Activated CD4-positive, alpha-beta T cell treated with anti-CD3 and anti-CD28 coated beads, Interleukin-2, amount 10 ng/mL, durations not matched to agents 24 days and 14 days (primary cell): Measurements from ENCODE around the gene ZNF454. TPM values are rescaled to one million over a fixed set of nuclear protein-coding genes. Genes with fewer than 3 reads are reported as not detected.

Experiments used
- DNase-seq: peaks from one replicate; pipeline ENCODE4 v3.0.0; 2022
- H3K27ac Mint-ChIP-seq: one replicate; pipeline ENCODE4 v1.8.0; 2022; ENCODE audit warnings: mild to moderate bottlenecking, mixed read lengths
- H3K27me3 Mint-ChIP-seq: one replicate; pipeline ENCODE4 v1.8.0; 2022; ENCODE audit warnings: mixed read lengths
- H3K36me3 Mint-ChIP-seq: one replicate; pipeline ENCODE4 v1.8.0; 2022; ENCODE audit warnings: low read depth, mild to moderate bottlenecking, mixed read lengths
- H3K4me1 Mint-ChIP-seq: one replicate; pipeline ENCODE4 v1.8.0; 2021; ENCODE audit warnings: mixed read lengths
- H3K4me3 Mint-ChIP-seq: one replicate; pipeline ENCODE4 v1.8.0; 2022; ENCODE audit warnings: mild to moderate bottlenecking, moderate library complexity, mixed read lengths
- H3K9me3 Mint-ChIP-seq: one replicate; pipeline ENCODE4 v1.8.0; 2021; ENCODE audit warnings: mixed read lengths
- intact Hi-C: fragments of 100-400 bp; cut with micrococcal nuclease; formaldehyde crosslinking; loops from one replicate; pipeline ENCODE4 v1.15.1; 2023
- total RNA-seq: library from RNA; stranded (reverse); gene quantifications from 2 replicates; pipeline ENCODE4 v1.2.3, GENCODE V29; 2022

Gene ZNF454
- total RNA-seq, 1 donor from 2014 or later = not detected

DNA sequence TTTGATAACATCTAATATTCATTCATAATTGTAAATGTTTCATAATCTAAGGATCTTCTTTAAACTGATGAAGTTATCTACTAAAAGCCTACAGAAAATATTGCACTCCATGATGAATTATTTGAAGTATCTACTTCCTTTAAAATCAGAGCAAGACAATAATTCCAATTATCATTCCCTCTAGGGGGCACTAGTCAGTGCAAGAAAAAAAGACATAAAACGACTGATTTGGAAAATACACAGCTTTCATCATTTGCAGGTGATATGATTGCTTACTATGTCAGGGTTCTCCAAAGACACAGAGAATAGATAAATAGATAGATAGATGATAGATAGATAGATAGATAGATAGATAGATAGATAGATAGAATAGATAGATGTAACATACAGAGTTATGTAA lies 67.7 kb downstream of the ZNF454 start:
- H3K36me3 Mint-ChIP-seq = no peaks in the 10 kb centered on the region
- DNase-seq = no peak
- no peak overlapping the region for H3K27ac Mint-ChIP-seq
- peaks cover 18% of the 10 kb centered on the region for H3K9me3 Mint-ChIP-seq
- intact Hi-C loops = no loop called here
- no peaks in the 10 kb centered on the region for H3K27me3 Mint-ChIP-seq
- no peak overlapping the region for H3K4me3 Mint-ChIP-seq
- no peaks in the 10 kb centered on the region for H3K4me1 Mint-ChIP-seq

Other genes with a start within 250 kb of the ZNF454 start
- 10.2 and 11.9 TPM in 2 replicates for gene ZNF354A, start 210.5 kb upstream of the ZNF454 start, total RNA-seq
- 13.5 and 17.0 TPM in 2 replicates for gene ZNF354B, start 81.2 kb upstream of the ZNF454 start, total RNA-seq
- 0.33 TPM in 1 of 2 replicates, not detected in the other for gene ZFP2, start 45.3 kb upstream of the ZNF454 start, total RNA-seq
- gene GRM6, start 54.1 kb downstream of the ZNF454 start, total RNA-seq = not detected in 2 replicates
- 2.7 and 3.8 TPM in 2 replicates for gene ZNF879, start 82.6 kb downstream of the ZNF454 start, total RNA-seq
- gene ZNF354C, start 119.2 kb downstream of the ZNF454 start, total RNA-seq = 4.0 and 4.5 TPM in 2 replicates